ENCODE results near the gene FNIP1.

Gene FNIP1

GRCh38 chr5:131613423-131613822, 183.4 kb downstream of the FNIP1 start:
- H3K27ac ChIP-seq (ENCODE audit: low read depth, low read length), result no peak overlapping the region
- TF ChIP-seq EZH2phosphoT487 (conservative IDR thresholded peaks at IDR 0.05; ENCODE audit: low read length) (no peak), CTCF (IDR thresholded peaks at IDR 0.05; ENCODE audit: insufficient read depth, low read length, poor library complexity, severe bottlenecking) (no peak)
- H3K36me3 ChIP-seq (ENCODE audit: low read length), result 0 out of 2 replicates have a peak, but pooled peaks cover 2% of the 10 kb centered on the region
- H3K27me3 ChIP-seq (ENCODE audit: low read length), result no peaks in the 10 kb centered on the region
- no peaks in the 10 kb centered on the region for H3K9me3 ChIP-seq (ENCODE audit: insufficient read depth, low read length)
- no peaks in the 10 kb centered on the region for H3K9me2 ChIP-seq (replicated peaks; ENCODE audit: insufficient read depth, low read length)
- no peaks in the 10 kb centered on the region for H3F3A ChIP-seq (ENCODE audit: insufficient read depth)
- H4K20me1 ChIP-seq (ENCODE audit: low read depth, low read length), result peaks cover 44% of the 10 kb centered on the region
- H2AFZ ChIP-seq (ENCODE audit: low read depth, low read length, severe bottlenecking), result no peak overlapping the region
- peaks cover 100% of the 10 kb centered on the region for H3K79me2 ChIP-seq (ENCODE audit: insufficient read depth, low read length)
- no peak overlapping the region for H3K4me2 ChIP-seq (ENCODE audit: low read depth, low read length, poor library complexity, severe bottlenecking)
- no peak overlapping the region for H3K4me3 ChIP-seq (ENCODE audit: insufficient read depth, low read length, poor library complexity, severe bottlenecking)
- H3K9ac ChIP-seq (ENCODE audit: low read length), result no peak overlapping the region

GRCh38 chr5:131611064-131611381, 185.8 kb downstream of the FNIP1 start:
- no peak for TF ChIP-seq EZH2phosphoT487 (conservative IDR thresholded peaks at IDR 0.05; ENCODE audit: low read length)
- TF ChIP-seq CTCF (IDR thresholded peaks at IDR 0.05; ENCODE audit: insufficient read depth, low read length, poor library complexity, severe bottlenecking), result no peak
- no peaks in the 10 kb centered on the region for H3K9me3 ChIP-seq (ENCODE audit: insufficient read depth, low read length)
- no peak overlapping the region for H2AFZ ChIP-seq (ENCODE audit: low read depth, low read length, severe bottlenecking)
- no peak overlapping the region for H3K9ac ChIP-seq (ENCODE audit: low read length)
- H3K4me2 ChIP-seq (ENCODE audit: low read depth, low read length, poor library complexity, severe bottlenecking), result no peak overlapping the region
- no peak overlapping the region for H3K27ac ChIP-seq (ENCODE audit: low read depth, low read length)
- H3K27me3 ChIP-seq (ENCODE audit: low read length), result no peaks in the 10 kb centered on the region
- peaks cover 59% of the 10 kb centered on the region for H4K20me1 ChIP-seq (ENCODE audit: low read depth, low read length)
- H3K4me3 ChIP-seq (ENCODE audit: insufficient read depth, low read length, poor library complexity, severe bottlenecking), result no peak overlapping the region
- H3K36me3 ChIP-seq (ENCODE audit: low read length), result no peaks in the 10 kb centered on the region
- no peaks in the 10 kb centered on the region for H3K9me2 ChIP-seq (replicated peaks; ENCODE audit: insufficient read depth, low read length)
- peaks cover 100% of the 10 kb centered on the region for H3K79me2 ChIP-seq (ENCODE audit: insufficient read depth, low read length)
- no peaks in the 10 kb centered on the region for H3F3A ChIP-seq (ENCODE audit: insufficient read depth)

- Histone ChIP-seq H4K20me1 (ENCODE audit: low read depth, low read length) (peaks cover 56% of the 10 kb centered on the region), H3K9ac (ENCODE audit: low read length) (no peak overlapping the region), H3K36me3 (ENCODE audit: low read length) (no peaks in the 10 kb centered on the region), H3F3A (ENCODE audit: insufficient read depth) (no peaks in the 10 kb centered on the region), H3K4me3 (ENCODE audit: insufficient read depth, low read length, poor library complexity, severe bottlenecking) (no peak overlapping the region), H2AFZ (ENCODE audit: low read depth, low read length, severe bottlenecking) (no peak overlapping the region), H3K79me2 (ENCODE audit: insufficient read depth, low read length) (peaks cover 98% of the 10 kb centered on the region), H3K27ac (ENCODE audit: low read depth, low read length) (no peak overlapping the region), H3K9me3 (ENCODE audit: insufficient read depth, low read length) (no peaks in the 10 kb centered on the region), H3K4me2 (ENCODE audit: low read depth, low read length, poor library complexity, severe bottlenecking) (no peak overlapping the region), H3K9me2 (replicated peaks; ENCODE audit: insufficient read depth, low read length) (no peaks in the 10 kb centered on the region), H3K27me3 (ENCODE audit: low read length) (no peaks in the 10 kb centered on the region)
- no peak for TF ChIP-seq EZH2phosphoT487 (conservative IDR thresholded peaks at IDR 0.05; ENCODE audit: low read length)
- TF ChIP-seq CTCF (IDR thresholded peaks at IDR 0.05; ENCODE audit: insufficient read depth, low read length, poor library complexity, severe bottlenecking), result no peak
Measured at GRCh38 chr5:131610198-131611063, 186.4 kb downstream of the FNIP1 start.

Measured in SU-DHL-6 (cell line).